Esophagus squamous epithelium (tissue), 4 donors: Measurements from ENCODE around the gene CTLA4.

Experiments
- CTCF ChIP-seq, 6 experiments: fragments of 450-650 bp in 4 of 6; fragments of 200-600 bp in 2 of 6; sonication (generic) in 2 of 6; IDR thresholded peaks; one replicate each; pipeline ENCODE4 v1.5.1; 2016 to 2019; ENCODE audit warnings: antibody characterized with exemption in 6 of 6, mild to moderate bottlenecking in 4 of 6, moderate library complexity in 4 of 6
- POLR2A ChIP-seq, 4 donors: fragments of 450-650 bp; IDR thresholded peaks; one replicate each; pipeline ENCODE4 v1.6.1; 2017; ENCODE audit warnings: antibody characterized with exemption in 4 of 4, mild to moderate bottlenecking in 4 of 4, moderate library complexity in 3 of 4

DNA sequence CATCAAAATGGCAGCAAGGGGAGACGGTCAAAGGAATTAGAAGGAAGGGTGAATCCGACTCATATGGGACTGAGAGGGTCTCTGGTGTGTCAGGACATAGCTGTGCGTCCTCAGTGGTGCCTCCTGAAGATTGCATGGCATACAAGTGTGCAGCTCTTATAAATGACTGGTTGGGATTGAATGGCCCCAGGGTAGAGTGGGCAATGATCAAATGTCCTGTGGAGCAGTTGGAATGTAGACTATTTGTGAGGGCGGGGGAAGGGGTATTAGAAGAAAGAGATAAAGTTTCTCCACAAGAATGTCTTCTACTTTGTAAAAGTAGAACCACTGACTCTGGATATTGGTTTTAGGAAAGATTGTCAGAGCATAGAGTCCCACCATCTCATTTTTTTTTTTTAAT lies 24.6 kb downstream of the CTLA4 start:
- no peak for TF ChIP-seq CTCF (IDR thresholded peaks at IDR 0.05)
- no peak for TF ChIP-seq POLR2A (IDR thresholded peaks at IDR 0.05)
